HEK293T (cell line): Measurements from ENCODE around the gene ARID1B.

Experiments used
- CTBP1 ChIP-seq: fragments of 450-650 bp; IDR thresholded peaks from 2 replicates; pipeline ENCODE4 v1.6.1; 2016; ENCODE audit warnings: borderline replicate concordance
- ELF4 ChIP-seq: fragments of 450-650 bp; IDR thresholded peaks from 2 replicates; pipeline ENCODE4 v1.6.1; 2017; ENCODE audit warnings: antibody characterized with exemption
- SUZ12 ChIP-seq: fragments of 450-650 bp; IDR thresholded peaks from 2 replicates; pipeline ENCODE4 v1.6.1; 2016; ENCODE audit warnings: mild to moderate bottlenecking

DNA sequence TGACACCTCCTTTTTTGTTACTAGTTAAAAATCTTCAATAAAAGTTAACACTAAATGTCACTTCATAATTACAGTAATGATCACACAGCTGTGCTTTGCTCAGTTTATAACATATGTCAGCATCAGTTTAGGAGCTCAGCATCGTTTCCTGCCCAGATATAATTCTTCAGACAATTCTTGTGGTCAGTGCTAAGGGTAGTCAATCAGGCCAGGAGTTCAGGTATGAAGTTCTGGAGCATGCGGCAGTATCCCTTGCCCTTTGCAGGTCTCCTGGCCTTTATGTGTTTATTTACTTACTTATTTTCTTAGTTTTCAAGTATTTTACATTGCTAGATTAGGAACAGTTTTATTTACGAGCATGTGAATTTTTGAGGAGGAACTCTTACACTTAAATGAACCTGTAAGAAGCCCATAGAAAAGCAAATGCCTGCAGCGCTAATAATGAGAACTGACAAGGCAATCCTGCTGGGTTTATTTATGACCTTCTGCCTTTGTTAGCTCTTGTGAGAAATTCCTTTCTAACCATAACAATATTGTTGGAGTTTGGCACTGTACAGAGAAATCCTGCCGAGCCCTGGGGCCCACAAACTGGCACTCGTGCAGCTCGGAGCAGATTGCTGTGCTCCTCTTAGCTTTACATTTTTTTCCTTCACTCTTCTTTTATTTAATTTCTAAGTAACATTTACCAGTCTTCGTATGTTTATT, 293.4 kb downstream of the ARID1B start:
- no peak for TF ChIP-seq ELF4
- TF ChIP-seq SUZ12, result no peak
- 0 out of 2 replicates have a peak, but pooled peaks have one; percentile 5 for TF ChIP-seq CTBP1
